Muscle layer of colon (tissue), 2 donors: ENCODE measurements around the gene GALNT12.

ENCODE experiments used
- H3K27ac ChIP-seq: one replicate; pipeline ENCODE4 v1.7.0; 2013; ENCODE audit warnings: low read depth, mild to moderate bottlenecking, low read length, moderate library complexity
- H3K27me3 ChIP-seq, 2 donors: one replicate each; pipeline ENCODE4 v1.7.0; 2013; ENCODE audit warnings: low read length in 2 of 2, mild to moderate bottlenecking in 2 of 2; ENCODE audit not compliant: insufficient read depth in 2 of 2, control insufficient read depth in 1 of 2
- H3K36me3 ChIP-seq: one replicate; pipeline ENCODE4 v1.7.0; 2013; ENCODE audit warnings: mild to moderate bottlenecking, low read length; ENCODE audit not compliant: insufficient read depth
- H3K4me1 ChIP-seq: one replicate; pipeline ENCODE4 v1.7.0; 2013; ENCODE audit warnings: mild to moderate bottlenecking, low read length; ENCODE audit not compliant: insufficient read depth
- H3K4me3 ChIP-seq, 2 donors: one replicate each; pipeline ENCODE4 v1.7.0; 2013; ENCODE audit warnings: low read length in 2 of 2, low read depth in 1 of 2, mild to moderate bottlenecking in 1 of 2, moderate library complexity in 1 of 2
- H3K9ac ChIP-seq: one replicate; pipeline ENCODE4 v1.7.0; 2013; ENCODE audit warnings: low read length
- H3K9me3 ChIP-seq: one replicate; pipeline ENCODE4 v1.7.0; 2013; ENCODE audit warnings: mild to moderate bottlenecking, low read length
- donor health status: abdominal sarcoma.
- donor health status: Adenocarcinoma of cecum.

The GALNT12 gene

GRCh38 chr9:98867429-98868168 lies 60.1 kb downstream of the GALNT12 start:
- H3K27ac ChIP-seq, result no peak overlapping the region
- no peaks in the 10 kb centered on the region for H3K27me3 ChIP-seq
- no peak overlapping the region for H3K9ac ChIP-seq
- no peaks in the 10 kb centered on the region for H3K36me3 ChIP-seq
- no peaks in the 10 kb centered on the region for H3K9me3 ChIP-seq
- no peak overlapping the region for H3K4me3 ChIP-seq
- peaks cover 24% of the 10 kb centered on the region for H3K4me1 ChIP-seq

GRCh38 chr9:98869078-98869745 lies 61.7 kb downstream of the GALNT12 start:
- peaks cover 26% of the 10 kb centered on the region for H3K4me1 ChIP-seq

GRCh38 chr9:98869866-98870265 lies 62.4 kb downstream of the GALNT12 start:
- H3K4me1 ChIP-seq, result peaks cover 26% of the 10 kb centered on the region
- no peaks in the 10 kb centered on the region for H3K36me3 ChIP-seq
- no peaks in the 10 kb centered on the region for H3K27me3 ChIP-seq
- no peaks in the 10 kb centered on the region for H3K9me3 ChIP-seq
- H3K9ac ChIP-seq, result no peak overlapping the region
- H3K4me3 ChIP-seq, result no peak overlapping the region
- no peak overlapping the region for H3K27ac ChIP-seq

More at GRCh38 chr9:98869078-98869745, 61.7 kb downstream of the GALNT12 start:
- Histone ChIP-seq H3K9me3 (no peaks in the 10 kb centered on the region), H3K36me3 (no peaks in the 10 kb centered on the region), H3K9ac (no peak overlapping the region), H3K4me3 (no peak overlapping the region), H3K27ac (no peak overlapping the region), H3K27me3 (no peaks in the 10 kb centered on the region)

- peaks cover 26% of the 10 kb centered on the region for H3K4me1 ChIP-seq
- H3K27ac ChIP-seq, result no peak overlapping the region
- H3K4me3 ChIP-seq, result no peak overlapping the region
- no peaks in the 10 kb centered on the region for H3K27me3 ChIP-seq
- no peaks in the 10 kb centered on the region for H3K36me3 ChIP-seq
- no peak overlapping the region for H3K9ac ChIP-seq
- no peaks in the 10 kb centered on the region for H3K9me3 ChIP-seq
Measured at GRCh38 chr9:98870782-98871557, 63.5 kb downstream of the GALNT12 start.

- Histone ChIP-seq H3K27me3 (no peaks in the 10 kb centered on the region), H3K4me3 (no peak overlapping the region), H3K27ac (no peak overlapping the region), H3K9me3 (no peaks in the 10 kb centered on the region), H3K9ac (no peak overlapping the region), H3K36me3 (no peaks in the 10 kb centered on the region), H3K4me1 (peaks cover 21% of the 10 kb centered on the region)
Measured at GRCh38 chr9:98871558-98872065, 64.1 kb downstream of the GALNT12 start.

GRCh38 chr9:98873526-98873925 lies 66.1 kb downstream of the GALNT12 start:
- Histone ChIP-seq H3K36me3 (no peaks in the 10 kb centered on the region), H3K27me3 (no peaks in the 10 kb centered on the region), H3K4me3 (no peak overlapping the region), H3K9ac (no peak overlapping the region), H3K27ac (no peak overlapping the region), H3K9me3 (no peaks in the 10 kb centered on the region), H3K4me1 (peaks cover 6% of the 10 kb centered on the region)

GRCh38 chr9:98873951-98874371 lies 66.5 kb downstream of the GALNT12 start:
- Histone ChIP-seq H3K4me1 (peaks cover 9% of the 10 kb centered on the region), H3K27ac (no peak overlapping the region), H3K36me3 (no peaks in the 10 kb centered on the region), H3K9me3 (no peaks in the 10 kb centered on the region), H3K9ac (no peak overlapping the region), H3K4me3 (no peak overlapping the region), H3K27me3 (no peaks in the 10 kb centered on the region)

GRCh38 chr9:98874721-98875255 lies 67.3 kb downstream of the GALNT12 start:
- peaks cover 18% of the 10 kb centered on the region for H3K4me1 ChIP-seq
- H3K9ac ChIP-seq, result no peak overlapping the region
- no peak overlapping the region for H3K27ac ChIP-seq
- no peaks in the 10 kb centered on the region for H3K9me3 ChIP-seq
- H3K36me3 ChIP-seq, result no peaks in the 10 kb centered on the region
- H3K27me3 ChIP-seq, result no peaks in the 10 kb centered on the region
- no peak overlapping the region for H3K4me3 ChIP-seq

GRCh38 chr9:98875536-98875935 lies 68.1 kb downstream of the GALNT12 start:
- no peaks in the 10 kb centered on the region for H3K9me3 ChIP-seq

GRCh38 chr9:98877311-98877710 lies 69.8 kb downstream of the GALNT12 start:
- Histone ChIP-seq H3K27ac (no peak overlapping the region), H3K9me3 (no peaks in the 10 kb centered on the region), H3K4me3 (no peak overlapping the region), H3K36me3 (no peaks in the 10 kb centered on the region), H3K27me3 (no peaks in the 10 kb centered on the region), H3K9ac (no peak overlapping the region), H3K4me1 (peaks cover 29% of the 10 kb centered on the region)

More at GRCh38 chr9:98875536-98875935, 68.1 kb downstream of the GALNT12 start:
- H3K9ac ChIP-seq, result no peak overlapping the region
- H3K27me3 ChIP-seq, result no peaks in the 10 kb centered on the region
- no peaks in the 10 kb centered on the region for H3K36me3 ChIP-seq
- H3K27ac ChIP-seq, result no peak overlapping the region
- H3K4me3 ChIP-seq, result no peak overlapping the region
- H3K4me1 ChIP-seq, result peaks cover 25% of the 10 kb centered on the region
